Right lobe of liver (tissue), 6 donors: ENCODE results near the gene KRTAP4-9. TPM values are rescaled to one million over a fixed set of nuclear protein-coding genes. Genes with fewer than 3 reads are reported as not detected.
"Not testable (repeated sequence)": the region's sequence is repeated elsewhere in the genome, so short reads cannot be mapped to it uniquely, and the experiment has no call there.

Experiments used
- ATAC-seq, 4 donors: fragments of 200-7000 bp; cut with Tn5 transposase; one replicate each; pipeline ENCODE4 v1.9.1; 2020; ENCODE audit warnings: mild to moderate bottlenecking in 4 of 4, moderate library complexity in 4 of 4
- DNase-seq, 3 donors: peaks; one replicate each; pipeline ENCODE4 v3.0.0-alpha.2; 2020
- H3K27ac ChIP-seq, 3 donors: fragments of 200-600 bp; one replicate each; pipeline ENCODE4 v1.8.0; 2022
- H3K27me3 ChIP-seq, 2 donors: fragments of 200-600 bp; one replicate each; pipeline ENCODE4 v1.8.0; 2022
- H3K36me3 ChIP-seq, 4 donors: fragments of 200-600 bp; sonication (generic) in 1 of 4; one replicate each; pipeline versions ENCODE4 v1.5.1 to v1.8.0; 2017 to 2022; ENCODE audit warnings: control low read depth in 1 of 4
- H3K4me1 ChIP-seq, 4 donors: fragments of 200-600 bp; sonication (generic) in 1 of 4; one replicate each; pipeline versions ENCODE4 v1.5.1 to v1.8.0; 2017 to 2022; ENCODE audit warnings: control low read depth in 1 of 4
- H3K4me3 ChIP-seq, 3 donors: fragments of 200-600 bp; one replicate each; pipeline ENCODE4 v1.8.0; 2022
- H3K9me3 ChIP-seq, 4 donors: fragments of 200-600 bp; sonication (generic) in 1 of 4; one replicate each; pipeline versions ENCODE4 v1.5.1 to v1.8.0; 2017 to 2022; ENCODE audit warnings: control low read depth in 1 of 4
- CTCF ChIP-seq, 4 donors: fragments of 200-600 bp in 3 of 4; fragments of 450-650 bp in 1 of 4; IDR thresholded peaks; one replicate each; pipeline versions ENCODE4 v1.5.1 to v1.8.0; 2016 to 2022; ENCODE audit warnings: antibody characterized with exemption in 4 of 4, mild to moderate bottlenecking in 2 of 4
- POLR2A ChIP-seq: fragments of 450-650 bp; IDR thresholded peaks from one replicate; pipeline ENCODE4 v1.6.1; 2017; ENCODE audit warnings: antibody characterized with exemption, mild to moderate bottlenecking
- WGBS: methylation state at CpG from one replicate; pipeline ENCODE4 v1.1.6; 2018; ENCODE audit warnings: low coverage, low lambda C conversion rate; ENCODE audit not compliant: insufficient coverage; ENCODE audit errors: missing lambda C conversion rate; 5-methylcytosine and 5-hydroxymethylcytosine counted together
- intact Hi-C, 2 donors: fragments of 100-400 bp; cut with DNase I; formaldehyde crosslinking; loops; one replicate each; pipeline versions ENCODE4 v1.11.2 to v1.14.1; 2022
- total RNA-seq, 6 experiments: library from RNA; depleted of rRNA in 2 of 6; stranded (reverse); fragments of >200 nt in 2 of 6; fragmentation: NEBNext Ultra II Directional in 3 of 6; extraction: Animal tissue kit (Norgen Biotek cat#: 25700) in 3 of 6; gene quantifications; one replicate each; pipeline versions ENCODE4 v1.1.0 to v1.2.4, GENCODE V29; 2016 to 2023
- donor health status: DM: no; HTN: yes; CAD: no.
- donor health status: DM: no; HTN: no; CAD: no.
- donor health status: DM: no; HTN: no; CAD: no.
- donor health status: DM: no; HTN: yes; CAD: no.
- donor health status: DM: no; HTN: yes; CAD: no.

The KRTAP4-9 gene
- total RNA-seq, 6 experiments from 2014 or later = not detected

- Histone ChIP-seq H3K4me1 (no peaks in the 10 kb centered on the region), H3K9me3 (no peaks in the 10 kb centered on the region), H3K4me3 (no peak overlapping the region), H3K36me3 (no peaks in the 10 kb centered on the region), H3K27ac (no peak overlapping the region), H3K27me3 (no peaks in the 10 kb centered on the region)
- intact Hi-C loops = no loop called here
- DNase-seq (no peak), ATAC-seq (no peak)
- TF ChIP-seq CTCF (IDR thresholded peaks at IDR 0.05) (no peak), POLR2A (no peak)
- WGBS = 21% methylated on average over 4 of the region's 4 CpGs
These were observed 22.6 kb upstream of the KRTAP4-9 start for GRCh38 chr17:41082626-41083025.

- H3K27me3 ChIP-seq, H3K27ac ChIP-seq, ATAC-seq, DNase-seq, H3K4me1 ChIP-seq, H3K36me3 ChIP-seq, intact Hi-C loops, H3K4me3 ChIP-seq, H3K9me3 ChIP-seq: not testable (repeated sequence)
- WGBS = 48% methylated on average over 2 of the region's 2 CpGs
These were observed 21.8 kb upstream of the KRTAP4-9 start for GRCh38 chr17:41083427-41083826.

- H3K27ac ChIP-seq, ATAC-seq, H3K36me3 ChIP-seq, intact Hi-C loops, H3K27me3 ChIP-seq, H3K4me1 ChIP-seq, DNase-seq, H3K9me3 ChIP-seq, H3K4me3 ChIP-seq: not testable (repeated sequence)
- 60% methylated on average over 1 of the region's 14 CpGs for WGBS
These were observed 20.9 kb upstream of the KRTAP4-9 start, which contains the start of gene KRTAP4-7 for GRCh38 chr17:41084100-41084856. KRTAP4-7 (plus strand) TSS chr17:41084150; CDS start chr17:41084207, 57 bp downstream.

- DNase-seq, H3K4me1 ChIP-seq, H3K36me3 ChIP-seq, H3K4me3 ChIP-seq, intact Hi-C loops, H3K27ac ChIP-seq, H3K9me3 ChIP-seq, ATAC-seq, H3K27me3 ChIP-seq: not testable (repeated sequence)
- 38% methylated on average over 4 of the region's 4 CpGs for WGBS
These were observed 16.3 kb upstream of the KRTAP4-9 start for GRCh38 chr17:41088760-41089352.

- Histone ChIP-seq H3K36me3 (no peaks in the 10 kb centered on the region), H3K4me1 (no peaks in the 10 kb centered on the region), H3K27me3 (no peaks in the 10 kb centered on the region), H3K27ac (no peak overlapping the region), H3K9me3 (no peaks in the 10 kb centered on the region), H3K4me3 (no peak overlapping the region)
- 78% methylated on average over 6 of the region's 7 CpGs for WGBS
- intact Hi-C loops = no loop called here
- ATAC-seq (no peak), DNase-seq (no peak)
- TF ChIP-seq CTCF (IDR thresholded peaks at IDR 0.05) (no peak), POLR2A (no peak)
These were observed 9.1 kb upstream of the KRTAP4-9 start for GRCh38 chr17:41096055-41096454.

GRCh38 chr17:41098042-41098441 lies 7.1 kb upstream of the KRTAP4-9 start, which contains the start of gene KRTAP4-8:
KRTAP4-8 (minus strand) TSS chr17:41098142; CDS start chr17:41098084, 58 bp downstream.
- no peak for DNase-seq
- intact Hi-C loops = no loop called here
- ATAC-seq = no peak
- 37% methylated on average over 3 of the region's 4 CpGs for WGBS
- no peaks in the 10 kb centered on the region for H3K27me3 ChIP-seq
- H3K27ac ChIP-seq = no peak within 1 kb of the TSS
- no peaks in the 10 kb centered on the region for H3K4me1 ChIP-seq
- TF ChIP-seq POLR2A = no peak
- no peak for TF ChIP-seq CTCF (IDR thresholded peaks at IDR 0.05)
- no peaks in the 10 kb centered on the region for H3K36me3 ChIP-seq
- no peak within 1 kb of the TSS for H3K4me3 ChIP-seq
- no peaks in the 10 kb centered on the region for H3K9me3 ChIP-seq
